Myocyte (in vitro differentiated cells): ENCODE measurements around the gene FAM209B. TPM values are rescaled to one million over a fixed set of nuclear protein-coding genes. Genes with fewer than 3 reads are reported as not detected.

Source experiments
- total RNA-seq: library from RNA; depleted of rRNA; stranded (reverse); fragments of >200 nt; gene quantifications from 2 replicates; pipeline ENCODE4 v1.2.3, GENCODE V29; 2014

FAM209B gene
- total RNA-seq, 1 donor from 2014 or later = not detected

Other genes starting within 250 kb of the FAM209B start
- gene FAM210B, start 174.3 kb upstream of the FAM209B start, total RNA-seq = 42.6 and 54.5 TPM in 2 replicates
- 5.7 and 11.6 TPM in 2 replicates for gene AURKA, start 141.0 kb upstream of the FAM209B start, total RNA-seq
- gene CSTF1, start 140.6 kb upstream of the FAM209B start, total RNA-seq = 42.3 and 45.5 TPM in 2 replicates
- 20.9 and 48.0 TPM in 2 replicates for gene CASS4, start 121.0 kb upstream of the FAM209B start, total RNA-seq
- gene RTF2, start 64.6 kb upstream of the FAM209B start, total RNA-seq = 81.3 and 92.0 TPM in 2 replicates
- gene FAM209A, start 8.5 kb upstream of the FAM209B start, total RNA-seq = not detected in 2 replicates
- gene TFAP2C, start 96.1 kb downstream of the FAM209B start, total RNA-seq = not detected in 2 replicates